Stromal cell of bone marrow (primary cell): ENCODE results near the gene RAB20.
A peak's percentile ranks its signal among the peaks of the same experiment; 100 is the strongest.
"Not testable (repeated sequence)": the region's sequence is repeated elsewhere in the genome, so short reads cannot be mapped to it uniquely, and the experiment has no call there.

Source experiments
- DNase-seq: peaks from one replicate; pipeline ENCODE4 v3.0.0-alpha.2; 2012; ENCODE audit warnings: low read depth

RAB20 gene

DNA sequence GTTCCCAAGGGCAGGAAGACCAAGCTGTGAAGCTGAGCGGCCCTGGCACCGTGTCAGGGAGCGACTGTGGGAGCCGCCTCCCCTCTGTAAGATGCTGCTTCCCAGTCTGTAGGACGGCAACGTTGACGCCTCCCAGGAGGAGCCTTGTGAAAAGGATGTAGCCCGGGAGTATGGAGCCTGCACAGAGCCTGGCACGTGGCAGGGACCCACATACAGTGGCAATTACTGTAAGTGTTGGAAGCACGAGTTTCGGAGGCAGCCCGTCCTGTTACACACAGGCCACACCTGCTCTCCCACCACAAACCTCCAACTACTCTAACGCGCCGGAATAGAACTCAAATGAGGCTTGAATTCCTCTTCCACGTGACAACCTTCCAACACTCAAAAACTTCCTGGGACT, 6.6 kb downstream of the RAB20 start:
- no peak for DNase-seq

- no peak for DNase-seq
These were observed 7.2 kb downstream of the RAB20 start for GRCh38 chr13:110554227-110554836.

- no peak for DNase-seq
These were observed 8.1 kb downstream of the RAB20 start for GRCh38 chr13:110553417-110553816.

- no peak for DNase-seq
These were observed 8.8 kb downstream of the RAB20 start for GRCh38 chr13:110552767-110553166.

DNA sequence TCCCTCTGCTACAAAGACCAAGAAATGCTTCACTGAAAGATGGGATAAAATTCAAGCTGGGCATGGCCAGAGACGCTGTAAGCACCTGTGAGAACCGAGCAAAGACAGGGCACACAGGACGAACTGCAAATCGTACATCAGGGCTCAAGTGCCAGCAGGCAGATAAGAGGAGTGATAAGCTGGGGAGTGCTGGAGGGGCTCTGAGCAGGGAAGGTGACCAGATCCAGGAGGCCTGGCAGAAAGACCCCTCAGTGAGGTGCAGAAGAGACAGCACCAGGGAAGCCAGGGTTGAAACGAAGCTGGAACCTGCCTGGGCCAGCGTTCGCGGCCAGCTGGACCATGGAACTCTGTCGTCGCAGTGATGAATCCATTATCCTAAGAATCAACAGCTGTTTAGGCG, 10.2 kb downstream of the RAB20 start:
- no peak for DNase-seq

GRCh38 chr13:110549795-110550160, 11.7 kb downstream of the RAB20 start:
- no peak for DNase-seq

DNA sequence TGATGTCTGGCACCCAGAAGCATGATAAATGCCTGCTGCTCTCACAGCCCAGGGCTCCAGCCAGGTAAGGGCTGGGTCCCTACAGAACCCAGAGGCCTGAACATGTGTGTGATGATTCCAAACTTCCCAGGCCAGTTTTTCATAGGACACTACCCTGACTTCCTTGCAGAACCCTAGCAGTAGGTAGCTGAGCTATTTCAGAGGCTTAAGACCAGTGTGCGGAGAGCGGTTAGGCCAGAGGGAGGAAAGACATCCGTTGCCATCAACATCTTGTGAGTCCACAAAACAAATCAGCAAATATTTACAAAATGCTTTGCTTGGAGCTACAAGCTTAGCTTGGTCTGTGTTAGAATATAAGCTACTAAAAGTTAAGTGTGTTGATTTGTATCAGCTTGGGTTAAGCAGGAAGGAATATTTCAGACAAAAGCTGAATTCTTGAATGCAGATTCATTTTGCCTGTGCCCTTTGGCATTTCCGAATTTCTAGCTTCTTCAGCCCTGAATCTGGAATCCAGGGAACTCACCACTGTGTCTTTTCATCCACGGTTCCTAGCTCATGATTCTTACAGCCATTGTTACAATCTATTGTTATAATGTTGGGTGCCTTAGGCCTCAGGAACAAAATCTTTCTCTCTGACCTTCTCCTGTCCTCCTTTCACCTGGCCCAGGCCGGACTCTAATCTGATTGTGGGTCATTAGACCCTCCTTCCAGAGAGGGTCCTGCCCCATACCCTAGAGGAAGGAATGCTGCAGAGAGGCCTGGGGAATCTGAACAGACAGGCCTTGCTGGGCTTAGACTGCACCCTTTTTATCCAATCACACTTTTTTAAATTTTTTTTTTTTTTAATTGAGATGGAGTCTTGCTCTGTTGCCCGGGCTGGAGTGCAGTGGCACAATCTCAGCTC, 12.4 kb downstream of the RAB20 start:
- DNase-seq = no peak

DNA sequence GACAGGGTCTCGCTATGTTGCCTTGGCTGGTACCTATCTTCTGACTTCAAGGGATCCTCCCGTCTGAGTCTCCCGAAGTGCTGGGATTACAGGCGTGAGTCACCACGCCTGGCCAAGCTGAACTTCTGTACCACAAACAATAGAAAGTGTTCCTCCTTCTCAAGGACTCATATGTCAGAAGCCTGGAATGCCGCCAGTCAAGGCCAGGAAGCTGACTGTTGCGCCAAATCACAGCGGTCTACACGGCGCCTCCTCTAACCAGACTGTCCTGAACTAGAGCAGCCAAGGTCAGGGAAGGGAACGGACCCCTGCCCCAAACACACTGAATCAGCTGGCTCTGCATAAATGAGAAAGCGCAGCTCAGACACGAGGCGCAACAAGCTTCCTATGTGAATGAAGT, 14.6 kb downstream of the RAB20 start:
- peak; percentile 82 for DNase-seq

- no peak for DNase-seq
These were observed 15.1 kb downstream of the RAB20 start for GRCh38 chr13:110546378-110546777.

- DNase-seq = no peak
These were observed 19.2 kb downstream of the RAB20 start for GRCh38 chr13:110542169-110542796.

DNA sequence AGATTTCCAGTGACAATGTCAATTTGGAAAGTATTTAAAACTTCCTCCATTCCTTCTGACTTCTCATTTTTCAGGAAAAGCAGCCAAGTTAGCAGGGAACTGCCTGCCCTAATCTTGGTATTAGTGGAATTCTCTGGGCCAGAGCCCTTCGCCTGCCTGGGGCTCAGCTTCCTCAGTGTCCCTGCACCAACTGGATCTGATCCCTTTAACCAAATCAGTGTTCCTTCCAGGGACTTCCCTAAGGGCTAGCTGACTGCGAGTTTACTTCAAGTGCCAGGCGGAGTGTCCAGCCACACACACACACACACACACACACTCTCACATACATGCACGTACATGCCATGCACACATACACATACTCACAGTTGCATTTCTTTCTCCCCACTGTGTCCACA, 20.0 kb downstream of the RAB20 start:
- DNase-seq = no peak

DNA sequence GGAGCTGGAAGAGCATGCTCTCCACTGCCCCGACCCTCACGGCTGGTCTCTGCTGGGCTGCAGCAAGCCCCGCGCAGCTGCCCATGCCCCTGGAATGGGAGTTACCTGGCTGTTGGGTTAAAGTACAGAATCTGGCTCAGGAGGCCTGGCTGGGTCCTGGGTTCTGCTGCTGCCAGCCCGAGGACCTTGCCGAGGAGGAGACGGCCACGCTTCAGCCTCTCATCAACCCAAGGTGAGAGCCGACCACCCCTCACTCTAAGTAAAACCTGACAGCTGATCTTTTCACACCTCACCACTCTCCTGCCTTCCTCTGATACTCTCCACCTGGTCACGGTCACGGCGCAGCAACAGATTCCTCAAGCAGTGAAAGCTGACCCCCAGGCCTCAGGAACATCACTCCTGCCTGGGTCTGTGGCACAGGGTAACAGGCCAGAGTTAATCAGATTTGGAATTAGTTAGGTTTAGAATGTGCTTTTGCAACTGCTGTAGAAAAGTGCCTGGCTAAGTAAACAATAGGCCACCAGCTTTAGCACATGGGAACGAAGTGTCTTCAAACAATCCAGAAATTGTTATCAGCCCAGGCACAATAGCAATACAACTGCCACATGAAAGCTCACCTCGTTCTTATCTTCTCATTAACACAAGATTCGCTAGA, 20.5 kb downstream of the RAB20 start:
- no peak for DNase-seq

GRCh38 chr13:110539894-110540293, 21.6 kb downstream of the RAB20 start:
- DNase-seq = no peak

- DNase-seq = no peak
These were observed 22.9 kb downstream of the RAB20 start for GRCh38 chr13:110538632-110539031.

DNA sequence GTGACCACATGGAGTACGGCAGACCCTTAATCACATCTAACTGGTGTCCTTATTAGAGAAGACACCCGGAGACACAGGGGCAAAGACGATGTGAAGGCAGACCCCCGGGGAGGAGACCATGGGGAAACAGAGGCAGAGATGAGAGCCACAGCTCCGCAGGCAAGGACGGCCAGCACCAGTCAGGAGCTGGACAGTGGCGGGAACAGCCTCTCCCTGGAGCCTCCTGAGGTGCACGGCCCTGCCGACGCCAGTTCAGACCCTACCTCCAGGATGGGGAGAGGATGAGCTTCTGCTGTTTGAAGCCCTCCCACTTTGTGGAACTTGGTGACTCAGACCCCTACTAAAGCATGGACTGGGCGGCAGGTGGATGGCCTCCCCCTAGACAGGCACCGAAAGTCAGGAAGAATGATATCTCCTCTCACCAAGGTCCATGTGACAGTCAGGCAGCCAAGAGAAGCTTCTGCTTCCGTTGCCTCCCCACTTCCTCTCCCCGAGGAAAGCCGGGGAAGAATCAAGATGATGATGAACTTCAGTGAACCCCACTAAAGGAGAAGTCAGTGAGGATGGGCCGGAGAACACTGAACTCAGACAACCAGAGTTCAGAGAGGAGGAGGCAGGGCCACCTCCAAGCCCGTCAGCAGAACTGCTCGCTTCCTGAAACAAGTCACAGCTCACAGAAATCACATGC, 25.4 kb downstream of the RAB20 start:
- DNase-seq = no peak

GRCh38 chr13:110535526-110535925, 26.0 kb downstream of the RAB20 start:
- no peak for DNase-seq

DNA sequence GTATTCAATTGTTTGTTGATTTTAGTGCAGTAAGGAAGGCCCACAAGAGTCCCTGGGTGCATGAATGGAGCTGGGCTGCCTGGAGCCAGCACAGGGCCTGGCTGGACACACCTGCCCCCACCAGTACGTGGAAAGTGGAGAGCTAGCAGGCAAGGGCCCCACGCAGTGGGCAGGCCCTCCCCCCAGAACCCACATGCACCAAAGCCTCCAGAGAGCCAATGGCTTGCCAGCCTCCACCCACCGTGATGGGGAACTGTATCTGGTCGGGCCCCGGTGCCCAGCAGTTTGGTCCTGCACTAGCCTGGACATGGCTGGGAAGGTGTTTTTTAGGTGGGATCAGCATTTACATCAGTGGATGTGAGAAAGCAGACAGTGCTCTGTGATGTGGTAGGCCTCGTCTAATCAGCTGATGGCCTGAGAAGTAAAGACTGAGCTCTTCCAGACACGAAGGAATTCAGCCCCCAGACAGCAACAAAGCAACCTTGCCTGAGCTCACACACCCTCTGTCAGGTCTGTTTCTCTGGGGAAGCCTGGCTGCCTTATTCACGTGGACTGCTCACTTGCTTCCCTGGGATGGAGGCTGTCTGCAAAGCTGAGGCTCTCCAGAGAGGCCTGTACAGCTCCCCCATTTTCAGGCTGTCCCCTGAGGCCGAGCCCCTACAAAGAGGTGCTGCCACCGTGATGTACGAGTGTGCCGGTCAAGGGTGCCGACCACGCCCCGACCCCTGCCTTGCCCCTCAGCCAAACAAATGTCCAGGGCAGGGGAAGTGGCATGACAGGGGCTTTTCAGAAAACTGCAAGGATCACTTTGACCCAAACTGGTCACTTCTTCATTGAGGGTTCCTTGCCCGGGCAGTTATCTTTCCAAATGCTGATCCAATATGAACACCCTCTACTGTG, 27.5 kb downstream of the RAB20 start:
- DNase-seq = no peak

DNA sequence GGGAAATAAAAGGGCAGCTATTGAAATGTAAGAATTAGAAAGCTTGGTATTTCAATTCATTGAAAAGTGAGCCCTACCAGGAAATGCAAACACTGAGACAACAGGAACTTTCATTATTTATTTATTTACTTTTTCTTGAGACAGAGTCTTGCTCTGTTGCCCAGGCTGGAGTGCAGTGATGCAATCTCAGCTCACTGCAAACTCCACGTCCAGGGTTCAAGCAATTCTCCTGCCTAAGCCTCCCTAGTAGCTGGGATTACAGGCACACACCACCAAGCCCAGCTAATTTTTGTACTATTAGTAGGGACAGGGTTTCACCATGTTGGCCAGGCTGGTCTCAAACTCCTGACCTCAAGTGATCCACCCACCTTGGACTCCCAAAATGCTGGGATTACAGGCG, 29.3 kb downstream of the RAB20 start:
- DNase-seq = not testable (repeated sequence)

GRCh38 chr13:110531671-110532083, 29.8 kb downstream of the RAB20 start:
- DNase-seq = no peak

- no peak for DNase-seq
These were observed 30.4 kb downstream of the RAB20 start for GRCh38 chr13:110531100-110531499.
